Caco-2 (cell line): Measurements from ENCODE around the gene TLK1. TPM values are rescaled to one million over a fixed set of nuclear protein-coding genes. Genes with fewer than 3 reads are reported as not detected.

Source experiments
- BruUV-seq: library from RNA; stranded (reverse); fragments of 400-500 nt; replicated peaks from 2 replicates; lab custom pipeline; 2021; lab: Mats Ljungman, UMichigan
- CTCF ChIA-PET: fragments of 300-600 bp; sonication (Branson Sonifier 250); formaldehyde crosslinking; loops from one replicate; lab custom pipeline; 2022; ENCODE audit warnings: antibody characterized with exemption; lab: Charles Lee
- POLR2A ChIA-PET: fragments of 300-600 bp; sonication (Branson Sonifier 250); formaldehyde crosslinking; loops from one replicate; lab custom pipeline; 2022; ENCODE audit warnings: antibody characterized with exemption; lab: Charles Lee
- DNase-seq, 2 experiments: peaks; one replicate each; pipeline versions ENCODE4 v3.0.0 to v3.0.0-alpha.2; 2020 to 2022
- H3K27me3 ChIP-seq: replicated peaks from 2 replicates; pipeline ENCODE4 v1.6.0; 2011; ENCODE audit warnings: low read length; ENCODE audit not compliant: control insufficient read depth, insufficient read depth
- H3K36me3 ChIP-seq: 2 replicates; pipeline ENCODE4 v1.5.1; 2011; ENCODE audit warnings: low read length; ENCODE audit not compliant: control insufficient read depth, insufficient read depth
- H3K4me1 ChIP-seq: fragments of 250-450 bp; sonication (Bioruptor Pico); 2 replicates; pipeline ENCODE4 v1.5.1; 2020; ENCODE audit warnings: mild to moderate bottlenecking
- H3K4me3 ChIP-seq: 2 replicates; pipeline ENCODE4 v1.5.1; 2011; ENCODE audit warnings: low read depth, mild to moderate bottlenecking, control low read depth, low read length
- H3K9me3 ChIP-seq: fragments of 250-450 bp; sonication (Bioruptor Pico); 2 replicates; pipeline ENCODE4 v1.5.1; 2020; ENCODE audit warnings: mild to moderate bottlenecking, moderate library complexity
- H3K27ac Mint-ChIP-seq: one replicate; pipeline ENCODE4 v1.8.0; 2022; ENCODE audit warnings: mixed read lengths; ENCODE audit not compliant: unreplicated experiment
- H3K27me3 Mint-ChIP-seq: one replicate; pipeline ENCODE4 v1.8.0; 2022; ENCODE audit warnings: mixed read lengths; ENCODE audit not compliant: insufficient read depth, unreplicated experiment
- H3K36me3 Mint-ChIP-seq: one replicate; pipeline ENCODE4 v1.8.0; 2022; ENCODE audit warnings: mild to moderate bottlenecking, mixed read lengths; ENCODE audit not compliant: insufficient read depth, unreplicated experiment
- H3K4me1 Mint-ChIP-seq: one replicate; pipeline ENCODE4 v1.8.0; 2022; ENCODE audit warnings: low read depth, mixed read lengths; ENCODE audit not compliant: unreplicated experiment
- H3K4me3 Mint-ChIP-seq: one replicate; pipeline ENCODE4 v1.8.0; 2022; ENCODE audit warnings: mild to moderate bottlenecking, moderate library complexity, mixed read lengths; ENCODE audit not compliant: unreplicated experiment
- H3K9me3 Mint-ChIP-seq: one replicate; pipeline ENCODE4 v1.8.0; 2022; ENCODE audit warnings: mixed read lengths; ENCODE audit not compliant: unreplicated experiment
- intact Hi-C: fragments of 100-400 bp; cut with micrococcal nuclease; formaldehyde crosslinking; loops from one replicate; pipeline ENCODE4 v1.10.0; 2022; ENCODE audit not compliant: unreplicated experiment
- total RNA-seq: library from RNA; stranded (reverse); gene quantifications from 2 replicates; pipeline ENCODE4 v1.2.3, GENCODE V29; 2022
- TF ChIP-seq, protein P1 (sequence below), 2 experiments: fragments of 200-600 bp in 1 of 2; IDR thresholded peaks; 1 replicate in 1 of 2; 2 replicates in 1 of 2; pipeline versions ENCODE4 v1.5.1 to v1.8.0; 2011 to 2022; ENCODE audit warnings: antibody characterized with exemption in 1 of 2, control low read depth in 1 of 2, inconsistent platforms in 1 of 2, low read depth in 1 of 2, low read length in 1 of 2, mild to moderate bottlenecking in 1 of 2, moderate library complexity in 1 of 2; ENCODE audit not compliant: insufficient read depth in 1 of 2, severe bottlenecking in 1 of 2, unreplicated experiment in 1 of 2

TLK1 gene
- total RNA-seq, 1 experiment from 2014 or later = 85.1 TPM

- DNase-seq = no peak
- Mint-ChIP-seq H3K9me3 (no peaks in the 10 kb centered on the region), H3K36me3 (peaks cover 35% of the 10 kb centered on the region), H3K4me1 (no peaks in the 10 kb centered on the region), H3K27me3 (no peaks in the 10 kb centered on the region), H3K27ac (no peak overlapping the region), H3K4me3 (no peak overlapping the region)
- POLR2A ChIA-PET = no interaction called here
- CTCF ChIA-PET = no interaction called here
- H3K36me3 ChIP-seq = no peaks in the 10 kb centered on the region; the same call in 1 of the 2 replicates
- TF ChIP-seq, protein P1, sequence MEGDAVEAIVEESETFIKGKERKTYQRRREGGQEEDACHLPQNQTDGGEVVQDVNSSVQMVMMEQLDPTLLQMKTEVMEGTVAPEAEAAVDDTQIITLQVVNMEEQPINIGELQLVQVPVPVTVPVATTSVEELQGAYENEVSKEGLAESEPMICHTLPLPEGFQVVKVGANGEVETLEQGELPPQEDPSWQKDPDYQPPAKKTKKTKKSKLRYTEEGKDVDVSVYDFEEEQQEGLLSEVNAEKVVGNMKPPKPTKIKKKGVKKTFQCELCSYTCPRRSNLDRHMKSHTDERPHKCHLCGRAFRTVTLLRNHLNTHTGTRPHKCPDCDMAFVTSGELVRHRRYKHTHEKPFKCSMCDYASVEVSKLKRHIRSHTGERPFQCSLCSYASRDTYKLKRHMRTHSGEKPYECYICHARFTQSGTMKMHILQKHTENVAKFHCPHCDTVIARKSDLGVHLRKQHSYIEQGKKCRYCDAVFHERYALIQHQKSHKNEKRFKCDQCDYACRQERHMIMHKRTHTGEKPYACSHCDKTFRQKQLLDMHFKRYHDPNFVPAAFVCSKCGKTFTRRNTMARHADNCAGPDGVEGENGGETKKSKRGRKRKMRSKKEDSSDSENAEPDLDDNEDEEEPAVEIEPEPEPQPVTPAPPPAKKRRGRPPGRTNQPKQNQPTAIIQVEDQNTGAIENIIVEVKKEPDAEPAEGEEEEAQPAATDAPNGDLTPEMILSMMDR (IDR thresholded peaks at IDR 0.05; ENCODE audit: insufficient read depth in 1 of 2, low read depth in 1 of 2, low read length in 1 of 2, severe bottlenecking in 1 of 2, unreplicated experiment in 1 of 2) = no peak
- H3K27me3 ChIP-seq = no peaks in the 10 kb centered on the region
- H3K4me1 ChIP-seq = 0 out of 2 replicates have a peak, but pooled peaks cover 5% of the 10 kb centered on the region
- H3K9me3 ChIP-seq = no peaks in the 10 kb centered on the region
- no TSS peak for BruUV-seq
- intact Hi-C loops = no loop called here
- no peak overlapping the region for H3K4me3 ChIP-seq
Observed at GRCh38 chr2:171069286-171069956, 91.3 kb downstream of the TLK1 start.

GRCh38 chr2:171066110-171066509 is 94.6 kb downstream of the TLK1 start:
- no peak overlapping the region for H3K27ac Mint-ChIP-seq
- H3K36me3 Mint-ChIP-seq = peaks cover 19% of the 10 kb centered on the region
- no peak overlapping the region for H3K4me3 Mint-ChIP-seq
- intact Hi-C loops = no loop called here
- Histone ChIP-seq H3K9me3 (no peaks in the 10 kb centered on the region), H3K36me3 (no peaks in the 10 kb centered on the region), H3K4me3 (no peak overlapping the region), H3K27me3 (no peaks in the 10 kb centered on the region), H3K4me1 (0 out of 2 replicates have a peak, but pooled peaks cover 5% of the 10 kb centered on the region)
- H3K27me3 Mint-ChIP-seq = no peaks in the 10 kb centered on the region
- ChIA-PET POLR2A (no interaction called here), CTCF (no interaction called here)
- DNase-seq = no peak
- BruUV-seq = no TSS peak
- H3K9me3 Mint-ChIP-seq = no peaks in the 10 kb centered on the region
- TF ChIP-seq, protein P1 (IDR thresholded peaks at IDR 0.05; ENCODE audit: insufficient read depth in 1 of 2, low read depth in 1 of 2, low read length in 1 of 2, severe bottlenecking in 1 of 2, unreplicated experiment in 1 of 2) = no peak
- H3K4me1 Mint-ChIP-seq = no peaks in the 10 kb centered on the region

- H3K4me3 Mint-ChIP-seq = no peak overlapping the region
- peaks cover 24% of the 10 kb centered on the region for H3K36me3 Mint-ChIP-seq
- H3K27ac Mint-ChIP-seq = no peak overlapping the region
- BruUV-seq = no TSS peak
- no peaks in the 10 kb centered on the region for H3K9me3 Mint-ChIP-seq
- no peaks in the 10 kb centered on the region for H3K9me3 ChIP-seq
- CTCF ChIA-PET = no interaction called here
- H3K36me3 ChIP-seq = no peaks in the 10 kb centered on the region
- POLR2A ChIA-PET = no interaction called here
- no peaks in the 10 kb centered on the region for H3K4me1 ChIP-seq
- DNase-seq = no peak
- H3K27me3 ChIP-seq = no peaks in the 10 kb centered on the region
- no peak overlapping the region for H3K4me3 ChIP-seq
- H3K27me3 Mint-ChIP-seq = no peaks in the 10 kb centered on the region
- H3K4me1 Mint-ChIP-seq = no peaks in the 10 kb centered on the region
- intact Hi-C loops = no loop called here
- TF ChIP-seq, protein P1 (IDR thresholded peaks at IDR 0.05; ENCODE audit: insufficient read depth in 1 of 2, low read depth in 1 of 2, low read length in 1 of 2, severe bottlenecking in 1 of 2, unreplicated experiment in 1 of 2) = no peak
Observed at GRCh38 chr2:171057575-171057974, 103.1 kb downstream of the TLK1 start.
